ENCODE results near the gene ZNF638.
"Not testable (repeated sequence)": the region's sequence is repeated elsewhere in the genome, so short reads cannot be mapped to it uniquely, and the experiment has no call there.

ZNF638 gene

DNA sequence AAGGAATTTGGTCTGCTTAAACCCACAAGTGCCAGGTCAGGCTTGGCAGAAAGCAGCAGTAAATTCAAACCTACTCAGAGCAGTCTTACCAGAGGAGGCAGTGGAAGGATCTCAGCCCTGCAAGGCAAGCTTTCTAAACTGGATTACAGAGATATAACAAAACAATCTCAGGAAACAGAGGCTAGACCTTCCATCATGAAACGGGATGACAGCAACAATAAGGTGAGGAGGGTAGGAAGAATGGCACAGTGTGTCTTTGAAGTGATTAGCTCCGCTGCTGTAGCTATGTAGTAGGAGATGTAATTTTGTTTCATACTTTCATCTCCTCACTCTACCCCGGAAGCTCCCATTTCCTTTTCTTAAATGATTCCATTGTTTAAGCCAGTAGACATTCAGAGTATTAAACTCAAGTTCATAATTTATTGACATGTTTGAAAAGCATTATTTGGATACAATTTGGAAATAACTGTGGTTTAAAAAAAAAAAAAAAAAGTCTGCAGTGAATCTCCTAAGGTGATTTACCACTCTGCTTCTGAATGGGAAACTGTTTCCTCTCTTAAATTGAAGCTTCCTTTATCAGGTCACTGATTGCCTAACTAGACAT, 92.3 kb downstream of the ZNF638 start:
- Histone ChIP-seq H4K20me1 (ENCODE audit: insufficient read depth) (no peaks in the 10 kb centered on the region), H3K27me3 (ENCODE audit: insufficient read depth, low read depth) (no peaks in the 10 kb centered on the region), H3K79me2 (ENCODE audit: insufficient read depth, low read depth) (peaks cover 5% of the 10 kb centered on the region; the same call in 1 of the 2 replicates), H3K9ac (no peak overlapping the region), H2AFZ (ENCODE audit: low read depth) (no peak overlapping the region), H3K27ac (no peak overlapping the region), H3K4me2 (no peak overlapping the region), H3K36me3 (ENCODE audit: insufficient read depth) (no peaks in the 10 kb centered on the region; the same call in 1 of the 2 replicates), H3K4me3 (IDR thresholded peaks at IDR 0.05; ENCODE audit: insufficient read depth, low read depth, low read length) (no peak overlapping the region), H3K4me1 (ENCODE audit: low read depth, poor library complexity, severe bottlenecking) (no peaks in the 10 kb centered on the region)
- TF ChIP-seq, protein P1, sequence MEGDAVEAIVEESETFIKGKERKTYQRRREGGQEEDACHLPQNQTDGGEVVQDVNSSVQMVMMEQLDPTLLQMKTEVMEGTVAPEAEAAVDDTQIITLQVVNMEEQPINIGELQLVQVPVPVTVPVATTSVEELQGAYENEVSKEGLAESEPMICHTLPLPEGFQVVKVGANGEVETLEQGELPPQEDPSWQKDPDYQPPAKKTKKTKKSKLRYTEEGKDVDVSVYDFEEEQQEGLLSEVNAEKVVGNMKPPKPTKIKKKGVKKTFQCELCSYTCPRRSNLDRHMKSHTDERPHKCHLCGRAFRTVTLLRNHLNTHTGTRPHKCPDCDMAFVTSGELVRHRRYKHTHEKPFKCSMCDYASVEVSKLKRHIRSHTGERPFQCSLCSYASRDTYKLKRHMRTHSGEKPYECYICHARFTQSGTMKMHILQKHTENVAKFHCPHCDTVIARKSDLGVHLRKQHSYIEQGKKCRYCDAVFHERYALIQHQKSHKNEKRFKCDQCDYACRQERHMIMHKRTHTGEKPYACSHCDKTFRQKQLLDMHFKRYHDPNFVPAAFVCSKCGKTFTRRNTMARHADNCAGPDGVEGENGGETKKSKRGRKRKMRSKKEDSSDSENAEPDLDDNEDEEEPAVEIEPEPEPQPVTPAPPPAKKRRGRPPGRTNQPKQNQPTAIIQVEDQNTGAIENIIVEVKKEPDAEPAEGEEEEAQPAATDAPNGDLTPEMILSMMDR (conservative IDR thresholded peaks at IDR 0.05; ENCODE audit: low read depth, low read length) = no peak

DNA sequence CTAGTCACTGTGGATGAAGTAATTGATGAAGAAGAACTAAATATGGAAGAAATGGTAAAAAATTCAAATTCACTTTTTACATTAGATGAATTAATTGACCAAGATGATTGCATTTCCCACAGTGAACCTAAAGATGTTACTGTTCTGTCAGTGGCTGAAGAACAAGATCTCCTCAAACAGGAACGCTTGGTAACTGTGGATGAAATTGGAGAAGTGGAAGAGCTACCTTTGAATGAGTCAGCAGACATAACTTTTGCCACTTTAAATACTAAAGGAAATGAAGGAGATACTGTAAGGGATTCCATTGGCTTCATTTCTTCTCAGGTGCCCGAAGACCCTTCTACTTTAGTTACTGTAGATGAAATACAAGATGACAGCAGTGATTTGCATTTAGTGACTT, 95.1 kb downstream of the ZNF638 start:
- Histone ChIP-seq H2AFZ (ENCODE audit: low read depth) (no peak overlapping the region), H3K36me3 (ENCODE audit: insufficient read depth) (no peaks in the 10 kb centered on the region; the same call in 1 of the 2 replicates), H3K4me3 (IDR thresholded peaks at IDR 0.05; ENCODE audit: insufficient read depth, low read depth, low read length) (no peak overlapping the region), H3K27ac (no peak overlapping the region), H3K4me2 (no peak overlapping the region), H4K20me1 (ENCODE audit: insufficient read depth) (no peaks in the 10 kb centered on the region), H3K9ac (no peak overlapping the region), H3K4me1 (ENCODE audit: low read depth, poor library complexity, severe bottlenecking) (no peaks in the 10 kb centered on the region), H3K27me3 (ENCODE audit: insufficient read depth, low read depth) (no peaks in the 10 kb centered on the region), H3K79me2 (ENCODE audit: insufficient read depth, low read depth) (no peaks in the 10 kb centered on the region)
- TF ChIP-seq, protein P1 (conservative IDR thresholded peaks at IDR 0.05; ENCODE audit: low read depth, low read length) = no peak

DNA sequence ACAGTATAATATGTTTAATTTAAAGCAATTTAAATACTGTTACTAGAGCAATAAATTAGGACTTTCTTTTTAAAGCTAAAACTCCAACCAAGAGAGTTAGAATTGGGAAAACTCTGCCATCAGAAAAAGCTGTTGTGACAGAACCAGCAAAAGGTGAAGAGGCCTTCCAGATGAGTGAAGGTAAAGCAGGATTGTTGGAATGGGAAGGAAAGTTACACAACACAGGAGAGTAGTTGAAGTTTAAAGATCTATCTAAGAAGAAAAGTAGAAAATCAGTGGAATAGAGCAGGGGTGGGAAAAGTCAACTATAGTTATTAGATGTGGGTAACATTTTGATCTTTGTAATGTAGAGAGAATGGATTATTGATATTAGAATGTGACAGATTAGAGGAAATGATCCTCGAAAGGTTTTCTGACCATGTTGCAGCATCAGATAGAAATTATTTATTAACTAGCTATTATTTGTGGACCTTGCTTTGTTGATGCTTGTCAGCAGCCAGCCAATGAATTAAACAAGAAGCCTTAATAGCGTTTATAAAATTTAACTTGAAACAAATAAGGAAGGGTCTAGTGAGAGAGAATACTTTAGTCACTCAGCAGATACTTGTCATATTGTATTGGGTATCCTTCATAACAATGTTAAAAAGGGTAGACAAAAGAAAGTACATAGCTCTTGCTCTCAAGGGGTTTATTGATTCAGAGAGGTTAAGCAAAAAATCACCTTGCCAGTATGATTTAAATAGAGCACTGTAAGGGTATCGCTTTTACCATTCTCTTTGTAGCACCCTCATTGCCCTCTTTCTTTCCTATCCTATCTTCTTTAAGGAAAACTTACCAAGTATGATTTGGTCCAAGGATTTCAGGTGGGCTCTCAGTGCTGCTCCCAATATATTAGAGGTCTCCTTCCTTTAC, 97.1 kb downstream of the ZNF638 start:
- no peaks in the 10 kb centered on the region; the same call in 1 of the 2 replicates for H3K36me3 ChIP-seq (ENCODE audit: insufficient read depth)
- no peak overlapping the region for H3K9ac ChIP-seq
- H3K27me3 ChIP-seq (ENCODE audit: insufficient read depth, low read depth) = no peaks in the 10 kb centered on the region
- H3K4me2 ChIP-seq = no peak overlapping the region
- no peaks in the 10 kb centered on the region for H3K79me2 ChIP-seq (ENCODE audit: insufficient read depth, low read depth)
- H3K4me3 ChIP-seq (IDR thresholded peaks at IDR 0.05; ENCODE audit: insufficient read depth, low read depth, low read length) = no peak overlapping the region
- no peaks in the 10 kb centered on the region for H3K4me1 ChIP-seq (ENCODE audit: low read depth, poor library complexity, severe bottlenecking)
- no peaks in the 10 kb centered on the region for H4K20me1 ChIP-seq (ENCODE audit: insufficient read depth)
- H2AFZ ChIP-seq (ENCODE audit: low read depth) = no peak overlapping the region
- TF ChIP-seq, protein P1 (conservative IDR thresholded peaks at IDR 0.05; ENCODE audit: low read depth, low read length) = no peak
- H3K27ac ChIP-seq = no peak overlapping the region

DNA sequence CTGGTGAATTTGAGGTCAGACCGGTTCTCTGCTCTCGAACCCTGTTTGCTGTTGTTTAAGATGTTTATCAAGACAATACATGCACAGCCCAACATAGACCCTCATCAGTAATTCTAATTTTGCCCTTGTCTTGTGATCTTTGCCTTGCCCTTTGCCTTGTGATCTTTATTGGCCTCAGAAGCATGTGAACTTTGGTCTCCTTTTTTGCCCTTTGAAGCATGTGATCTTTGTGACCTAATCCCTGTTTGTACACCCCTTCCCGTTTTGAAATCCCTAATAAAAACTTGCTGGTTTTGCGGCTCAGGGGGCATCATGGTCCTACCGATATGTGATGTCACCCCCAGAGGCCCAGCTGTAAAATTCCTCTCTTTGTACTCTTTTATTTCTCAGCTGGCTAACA, 113.6 kb downstream of the ZNF638 start:
- H3K4me1 ChIP-seq (ENCODE audit: low read depth, poor library complexity, severe bottlenecking); H3K27ac ChIP-seq; H3K36me3 ChIP-seq (ENCODE audit: insufficient read depth); H3K27me3 ChIP-seq (ENCODE audit: insufficient read depth, low read depth); H3K79me2 ChIP-seq (ENCODE audit: insufficient read depth, low read depth); H3K9ac ChIP-seq; H3K4me2 ChIP-seq; H3K4me3 ChIP-seq (IDR thresholded peaks at IDR 0.05; ENCODE audit: insufficient read depth, low read depth, low read length); H2AFZ ChIP-seq (ENCODE audit: low read depth); H4K20me1 ChIP-seq (ENCODE audit: insufficient read depth): not testable (repeated sequence)

- Histone ChIP-seq H3K79me2 (ENCODE audit: insufficient read depth, low read depth) (no peaks in the 10 kb centered on the region), H3K36me3 (ENCODE audit: insufficient read depth) (no peaks in the 10 kb centered on the region), H2AFZ (ENCODE audit: low read depth) (no peak overlapping the region), H3K4me2 (no peak overlapping the region), H4K20me1 (ENCODE audit: insufficient read depth) (no peaks in the 10 kb centered on the region), H3K4me3 (IDR thresholded peaks at IDR 0.05; ENCODE audit: insufficient read depth, low read depth, low read length) (no peak overlapping the region), H3K9ac (no peak overlapping the region), H3K27me3 (ENCODE audit: insufficient read depth, low read depth) (no peaks in the 10 kb centered on the region), H3K4me1 (ENCODE audit: low read depth, poor library complexity, severe bottlenecking) (no peaks in the 10 kb centered on the region), H3K27ac (no peak overlapping the region)
- TF ChIP-seq, protein P1 (conservative IDR thresholded peaks at IDR 0.05; ENCODE audit: low read depth, low read length) = no peak
Observed at GRCh38 chr2:71446505-71446904, 114.9 kb downstream of the ZNF638 start.
